ENCODE data around the gene IQUB.
"Not testable (repeated sequence)": the region's sequence is repeated elsewhere in the genome, so short reads cannot be mapped to it uniquely, and the experiment has no call there.

Gene IQUB

GRCh38 chr7:123533929-123534382 is 439 bp downstream of the IQUB start:
- DNase-seq (ENCODE audit: low spot score), result peak; percentile 33

GRCh38 chr7:123533553-123533917 is 860 bp downstream of the IQUB start:
- TF ChIP-seq, protein P1, sequence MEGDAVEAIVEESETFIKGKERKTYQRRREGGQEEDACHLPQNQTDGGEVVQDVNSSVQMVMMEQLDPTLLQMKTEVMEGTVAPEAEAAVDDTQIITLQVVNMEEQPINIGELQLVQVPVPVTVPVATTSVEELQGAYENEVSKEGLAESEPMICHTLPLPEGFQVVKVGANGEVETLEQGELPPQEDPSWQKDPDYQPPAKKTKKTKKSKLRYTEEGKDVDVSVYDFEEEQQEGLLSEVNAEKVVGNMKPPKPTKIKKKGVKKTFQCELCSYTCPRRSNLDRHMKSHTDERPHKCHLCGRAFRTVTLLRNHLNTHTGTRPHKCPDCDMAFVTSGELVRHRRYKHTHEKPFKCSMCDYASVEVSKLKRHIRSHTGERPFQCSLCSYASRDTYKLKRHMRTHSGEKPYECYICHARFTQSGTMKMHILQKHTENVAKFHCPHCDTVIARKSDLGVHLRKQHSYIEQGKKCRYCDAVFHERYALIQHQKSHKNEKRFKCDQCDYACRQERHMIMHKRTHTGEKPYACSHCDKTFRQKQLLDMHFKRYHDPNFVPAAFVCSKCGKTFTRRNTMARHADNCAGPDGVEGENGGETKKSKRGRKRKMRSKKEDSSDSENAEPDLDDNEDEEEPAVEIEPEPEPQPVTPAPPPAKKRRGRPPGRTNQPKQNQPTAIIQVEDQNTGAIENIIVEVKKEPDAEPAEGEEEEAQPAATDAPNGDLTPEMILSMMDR (IDR thresholded peaks at IDR 0.05; ENCODE audit: extremely low read depth, insufficient read depth, missing control alignments), result no peak
- DNase-seq (ENCODE audit: low spot score), result no peak
- in situ Hi-C loops (cut with MboI; ENCODE audit: low pct_unique_long_range_greater_than_20kb, low sequenced_read_pairs, unreplicated experiment), result no loop called here

More at GRCh38 chr7:123533929-123534382, 439 bp downstream of the IQUB start:
- in situ Hi-C loops (cut with MboI; ENCODE audit: low pct_unique_long_range_greater_than_20kb, low sequenced_read_pairs, unreplicated experiment), result no loop called here
- TF ChIP-seq, protein P1 (IDR thresholded peaks at IDR 0.05; ENCODE audit: extremely low read depth, insufficient read depth, missing control alignments), result no peak

- DNase-seq (ENCODE audit: low spot score), result peak; percentile 19
- in situ Hi-C loops (cut with MboI; ENCODE audit: low pct_unique_long_range_greater_than_20kb, low sequenced_read_pairs, unreplicated experiment), result not testable (repeated sequence)
These were observed 1.4 kb downstream of the IQUB start for GRCh38 chr7:123532788-123533552.

DNA sequence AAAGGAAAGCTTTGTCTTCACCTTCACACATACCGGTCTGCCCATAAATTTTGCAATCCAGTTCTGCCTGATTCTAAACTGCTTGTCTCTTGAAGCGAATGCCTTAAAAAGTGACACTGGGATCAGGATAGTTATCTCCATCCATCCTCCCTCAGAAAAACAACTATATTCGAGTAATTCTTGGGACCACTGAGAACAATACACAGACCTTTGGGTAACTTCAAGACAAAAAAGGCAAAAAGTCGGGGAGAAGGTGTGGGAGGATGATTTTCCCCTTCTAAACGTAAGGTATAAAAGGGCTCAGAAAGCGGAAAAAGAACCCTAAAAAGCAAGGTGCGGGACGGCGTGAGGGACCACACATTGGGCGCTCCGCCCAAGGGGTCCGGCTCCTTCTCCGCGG is 2.1 kb downstream of the IQUB start:
- DNase-seq (ENCODE audit: low spot score); in situ Hi-C loops (cut with MboI; ENCODE audit: low pct_unique_long_range_greater_than_20kb, low sequenced_read_pairs, unreplicated experiment): not testable (repeated sequence)

DNA sequence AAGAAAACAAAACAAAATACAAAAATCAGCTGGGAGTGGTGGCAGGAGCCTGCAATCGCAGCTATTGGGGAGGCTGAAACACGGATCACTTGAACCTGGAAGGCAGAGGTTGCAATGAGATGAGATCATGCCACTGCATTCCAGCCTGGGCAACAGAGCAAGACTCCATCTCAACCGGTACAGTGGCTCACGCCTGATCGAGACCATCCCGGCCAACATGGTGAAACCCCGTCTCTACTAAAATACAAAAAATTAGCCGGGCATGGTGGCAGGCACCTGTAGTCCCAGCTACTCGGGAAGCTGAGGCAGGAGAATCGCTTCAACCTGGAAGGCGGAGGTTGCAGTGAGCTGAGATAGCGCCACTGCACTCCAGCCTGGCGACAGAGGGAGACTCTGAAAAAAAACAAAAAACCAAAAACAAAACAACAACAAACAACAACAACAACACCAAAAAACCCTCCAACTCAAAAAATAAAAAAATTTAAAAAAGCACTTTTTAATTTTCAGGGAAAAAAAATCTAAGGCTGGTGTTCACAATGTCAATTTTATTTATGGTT is 4.3 kb downstream of the IQUB start:
- in situ Hi-C loops (cut with MboI; ENCODE audit: low pct_unique_long_range_greater_than_20kb, low sequenced_read_pairs, unreplicated experiment); DNase-seq (ENCODE audit: low spot score): not testable (repeated sequence)

GRCh38 chr7:123528265-123528664 is 6.1 kb downstream of the IQUB start:
- no peak for DNase-seq (ENCODE audit: low spot score)
- TF ChIP-seq, protein P1 (IDR thresholded peaks at IDR 0.05; ENCODE audit: extremely low read depth, insufficient read depth, missing control alignments), result no peak
- in situ Hi-C loops (cut with MboI; ENCODE audit: low pct_unique_long_range_greater_than_20kb, low sequenced_read_pairs, unreplicated experiment), result no loop called here

GRCh38 chr7:123527712-123528225 is 6.6 kb downstream of the IQUB start:
- in situ Hi-C loops (cut with MboI; ENCODE audit: low pct_unique_long_range_greater_than_20kb, low sequenced_read_pairs, unreplicated experiment); DNase-seq (ENCODE audit: low spot score): not testable (repeated sequence)

DNA sequence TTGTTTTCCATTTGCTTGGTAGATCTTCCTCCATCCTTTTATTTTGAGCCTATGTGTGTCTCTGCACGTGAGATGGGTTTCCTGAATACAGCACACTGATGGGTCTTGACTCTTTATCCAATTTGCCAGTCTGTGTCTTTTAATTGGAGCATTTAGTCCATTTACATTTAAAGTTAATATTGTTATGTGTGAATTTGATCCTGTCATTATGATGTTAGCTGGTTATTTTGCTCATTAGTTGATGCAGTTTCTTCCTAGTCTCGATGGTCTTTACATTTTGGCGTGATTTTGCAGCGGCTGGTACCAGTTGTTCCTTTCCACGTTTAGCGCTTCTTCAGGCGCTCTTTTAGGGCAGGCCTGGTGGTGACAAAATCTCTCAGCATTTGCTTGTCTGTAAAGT is 7.9 kb downstream of the IQUB start:
- DNase-seq (ENCODE audit: low spot score); in situ Hi-C loops (cut with MboI; ENCODE audit: low pct_unique_long_range_greater_than_20kb, low sequenced_read_pairs, unreplicated experiment): not testable (repeated sequence)

- in situ Hi-C loops (cut with MboI; ENCODE audit: low pct_unique_long_range_greater_than_20kb, low sequenced_read_pairs, unreplicated experiment), result no loop called here
- TF ChIP-seq, protein P1 (IDR thresholded peaks at IDR 0.05; ENCODE audit: extremely low read depth, insufficient read depth, missing control alignments), result no peak
- no peak for DNase-seq (ENCODE audit: low spot score)
These were observed 12.3 kb downstream of the IQUB start for GRCh38 chr7:123522066-123522465.
